Measurements from ENCODE around the gene PROCR.
"Not testable (repeated sequence)": the region's sequence is repeated elsewhere in the genome, so short reads cannot be mapped to it uniquely, and the experiment has no call there.

The PROCR gene

GRCh38 chr20:35165221-35166185 lies 6.4 kb upstream of the PROCR start:
- no peak for DNase-seq

GRCh38 chr20:35166242-35166830 lies 5.5 kb upstream of the PROCR start:
- DNase-seq = no peak

GRCh38 chr20:35167787-35168186 lies 4.1 kb upstream of the PROCR start:
- DNase-seq = no peak

GRCh38 chr20:35168701-35169409 lies 3.0 kb upstream of the PROCR start:
- not testable (repeated sequence) for DNase-seq

GRCh38 chr20:35171438-35171752 lies 477 bp upstream of the PROCR start:
- no peak for DNase-seq

GRCh38 chr20:35172434-35172806 lies 548 bp downstream of the PROCR start:
- no peak for DNase-seq

GRCh38 chr20:35173576-35174192 lies 1.8 kb downstream of the PROCR start:
- no peak for DNase-seq

- no peak for DNase-seq
Observed at GRCh38 chr20:35174458-35175216, 2.8 kb downstream of the PROCR start.

- DNase-seq = no peak
Observed at GRCh38 chr20:35176132-35176531, 4.3 kb downstream of the PROCR start.

- no peak for DNase-seq
Observed at GRCh38 chr20:35179292-35180212, 7.7 kb downstream of the PROCR start.

GRCh38 chr20:35180266-35180665 lies 8.4 kb downstream of the PROCR start:
- DNase-seq = no peak

GRCh38 chr20:35181731-35182130 lies 9.9 kb downstream of the PROCR start:
- DNase-seq = no peak

GRCh38 chr20:35186691-35187289 lies 14.9 kb downstream of the PROCR start:
- not testable (repeated sequence) for DNase-seq

- no peak for DNase-seq
Observed at GRCh38 chr20:35187584-35188190, 15.8 kb downstream of the PROCR start.

GRCh38 chr20:35189223-35189622 lies 17.4 kb downstream of the PROCR start:
- DNase-seq = not testable (repeated sequence)

GRCh38 chr20:35190556-35190955 lies 18.7 kb downstream of the PROCR start:
- no peak for DNase-seq

- no peak for DNase-seq
Observed at GRCh38 chr20:35191419-35192117, 19.7 kb downstream of the PROCR start.

- no peak for DNase-seq
Observed at GRCh38 chr20:35192118-35192872, 20.4 kb downstream of the PROCR start.
